GM12878 (cell line): ENCODE measurements around the gene GPR31. TPM values are rescaled to one million over a fixed set of nuclear protein-coding genes. Genes with fewer than 3 reads are reported as not detected.

Experiments used
- ATAC-seq: fragments of 200-7000 bp; cut with Tn5 transposase; 3 replicates; pipeline ENCODE4 v1.9.1; 2020; ENCODE audit warnings: mild to moderate bottlenecking, moderate library complexity
- BruUV-seq: library from RNA; stranded (reverse); fragments of 400-500 nt; replicated peaks from 2 replicates; lab custom pipeline; 2021; lab: Mats Ljungman, UMichigan
- CTCF ChIA-PET: fragments of 300-600 bp; sonication (Branson Sonifier 250); formaldehyde crosslinking; extraction: SDS; loops from one replicate; lab custom pipeline; 2021; ENCODE audit warnings: inconsistent platforms; lab: Yijun Ruan, JAX
- POLR2A ChIA-PET: fragments of 350-600 bp; formaldehyde crosslinking; extraction: SDS; loops from one replicate; lab custom pipeline; 2021; ENCODE audit warnings: inconsistent platforms; lab: Charles Lee
- RAD21 ChIA-PET: fragments of 300-600 bp; sonication (Branson Sonifier 250); formaldehyde crosslinking; loops from one replicate; lab custom pipeline; 2023; ENCODE audit warnings: antibody characterized with exemption; ENCODE audit not compliant: unreplicated experiment; lab: Charles Lee
- SMC1A ChIA-PET: fragments of 300-600 bp; sonication (Branson Sonifier 250); formaldehyde crosslinking; loops from one replicate; lab custom pipeline; 2023; ENCODE audit not compliant: unreplicated experiment, uncharacterized antibody; lab: Charles Lee
- DNase-seq: peaks from one replicate; pipeline ENCODE4 v3.0.0-alpha.2; 2011; ENCODE audit warnings: low read depth, low spot score
- FAIRE-seq: peaks from 3 replicates; lab custom pipeline; 2011; peaks lifted over from hg19 to GRCh38; lab: Jason Lieb, UNC
- H2AFZ ChIP-seq: 2 replicates; pipeline ENCODE4 v1.6.0; 2011; ENCODE audit warnings: low read depth, low read length, control low read depth; ENCODE audit not compliant: control insufficient read depth
- H3K27ac ChIP-seq: 2 replicates; pipeline ENCODE4 v1.5.1; 2011; ENCODE audit warnings: control low read depth; ENCODE audit not compliant: control insufficient read depth, insufficient read depth
- H3K27me3 ChIP-seq, 2 experiments: replicated peaks in 1 of 2; 2 replicates each; pipeline versions ENCODE4 v1.6.0 to v1.6.1; 2011; ENCODE audit warnings: low read length in 1 of 2; ENCODE audit not compliant: control insufficient read depth in 2 of 2, insufficient read depth in 2 of 2
- H3K36me3 ChIP-seq, 2 experiments: 2 replicates each; pipeline ENCODE4 v1.5.1; 2011; ENCODE audit warnings: low read length in 1 of 2; ENCODE audit not compliant: control insufficient read depth in 2 of 2, insufficient read depth in 2 of 2
- H3K4me1 ChIP-seq: 2 replicates; pipeline ENCODE4 v1.6.1; 2011; ENCODE audit warnings: mild to moderate bottlenecking, low read length, moderate library complexity, mixed read lengths; ENCODE audit not compliant: control insufficient read depth, insufficient read depth
- H3K4me2 ChIP-seq: 2 replicates; pipeline ENCODE4 v1.6.0; 2011; ENCODE audit warnings: control low read depth; ENCODE audit not compliant: control insufficient read depth, insufficient read depth
- H3K4me3 ChIP-seq: fragments of 200-600 bp; sonication (generic); 2 replicates; pipeline ENCODE4 v1.5.1; 2016
- H3K79me2 ChIP-seq: 2 replicates; pipeline ENCODE4 v1.6.0; 2011; ENCODE audit warnings: low read length; ENCODE audit not compliant: control insufficient read depth, insufficient read depth
- H3K9ac ChIP-seq: 2 replicates; pipeline ENCODE4 v1.8.0; 2011; ENCODE audit warnings: low read length, control low read depth, mixed read lengths; ENCODE audit not compliant: control insufficient read depth, insufficient read depth
- H3K9me3 ChIP-seq: replicated peaks from 3 replicates; pipeline ENCODE4 v1.5.1; 2011; ENCODE audit warnings: mild to moderate bottlenecking, low read length; ENCODE audit not compliant: control insufficient read depth, insufficient read depth
- H4K20me1 ChIP-seq: 2 replicates; pipeline ENCODE4 v1.6.0; 2011; ENCODE audit not compliant: control insufficient read depth, insufficient read depth
- CHD2 ChIP-seq: IDR thresholded peaks from 2 replicates; pipeline ENCODE4 v1.6.1; 2011; ENCODE audit warnings: low read depth, low read length, improper control_type of control experiment, borderline replicate concordance
- CTCF ChIP-seq, 3 experiments: IDR thresholded peaks in 2 of 3; conservative IDR thresholded peaks in 1 of 3; 2 replicates each; pipeline ENCODE4 v1.5.1; 2011; ENCODE audit warnings: low read depth in 3 of 3, low read length in 3 of 3, mild to moderate bottlenecking in 3 of 3, control low read depth in 2 of 3, moderate library complexity in 2 of 3, inconsistent platforms in 1 of 3, mixed read lengths in 1 of 3; ENCODE audit not compliant: control insufficient read depth in 2 of 3, insufficient read depth in 1 of 3; ENCODE audit errors: extremely low read depth in 1 of 3
- DPF2 ChIP-seq: fragments of 450-650 bp; IDR thresholded peaks from 2 replicates; pipeline ENCODE4 v1.6.1; 2017; ENCODE audit warnings: mild to moderate bottlenecking
- EP300 ChIP-seq, 2 experiments: fragments of 150-350 bp in 1 of 2; IDR thresholded peaks; 2 replicates each; pipeline ENCODE4 v1.6.1; 2011 to 2012; ENCODE audit warnings: low read depth in 2 of 2, low read length in 2 of 2, borderline replicate concordance in 1 of 2, improper control_type of control experiment in 1 of 2, inconsistent platforms in 1 of 2; ENCODE audit not compliant: control insufficient read depth in 1 of 2
- IKZF1 ChIP-seq: fragments of 450-650 bp; conservative IDR thresholded peaks from 2 replicates; pipeline ENCODE4 v1.6.1; 2017; ENCODE audit warnings: antibody characterized with exemption, mild to moderate bottlenecking
- KAT2A ChIP-seq: conservative IDR thresholded peaks from 2 replicates; pipeline ENCODE4 v1.6.1; 2011; ENCODE audit warnings: low read depth, low read length; ENCODE audit not compliant: control insufficient read depth
- MYB ChIP-seq: fragments of 150-350 bp; IDR thresholded peaks from 2 replicates; pipeline ENCODE4 v1.6.1; 2014; ENCODE audit warnings: mild to moderate bottlenecking, low read depth, low read length, borderline replicate concordance
- NFIC ChIP-seq: IDR thresholded peaks from 2 replicates; pipeline ENCODE4 v1.6.1; 2012; ENCODE audit warnings: low read depth, mild to moderate bottlenecking, inconsistent platforms, low read length, moderate library complexity
- PAX5 ChIP-seq: IDR thresholded peaks from 2 replicates; pipeline ENCODE4 v1.6.1; 2011; ENCODE audit warnings: low read depth, low read length, borderline replicate concordance
- RELA ChIP-seq: fragments of 450-650 bp; IDR thresholded peaks from 2 replicates; pipeline ENCODE4 v1.8.0; 2014; ENCODE audit warnings: borderline replicate concordance; ENCODE audit not compliant: partially characterized antibody
- STAT1 ChIP-seq: fragments of 450-650 bp; conservative IDR thresholded peaks from 2 replicates; pipeline ENCODE4 v1.6.1; 2014; ENCODE audit warnings: antibody characterized with exemption, mild to moderate bottlenecking
- ZBTB33 ChIP-seq: fragments of 450-650 bp; IDR thresholded peaks from 2 replicates; pipeline ENCODE4 v1.6.1; 2017; ENCODE audit warnings: mild to moderate bottlenecking
- ZBTB4 ChIP-seq: fragments of 450-650 bp; formaldehyde crosslinking; IDR thresholded peaks from 2 replicates; pipeline ENCODE4 v1.4.0; 2022; ENCODE audit warnings: mild to moderate bottlenecking, moderate library complexity
- ZNF384 ChIP-seq: IDR thresholded peaks from 2 replicates; pipeline ENCODE4 v1.6.1; 2012; ENCODE audit warnings: low read depth, mild to moderate bottlenecking, low read length, improper control_type of control experiment, borderline replicate concordance
- WGBS: methylation state at CpG from one replicate; pipeline ENCODE4 v1.1.6; 2016; ENCODE audit warnings: low lambda C conversion rate; ENCODE audit not compliant: insufficient replicate concordance, insufficient coverage; ENCODE audit errors: missing lambda C conversion rate; 5-methylcytosine and 5-hydroxymethylcytosine counted together
- in situ Hi-C: fragments of 300-500 bp; cut with MboI; formaldehyde crosslinking; loops from 9 replicates; pipeline ENCODE4 v1.14.3; 2018; ENCODE audit warnings: mixed read lengths
- intact Hi-C: fragments of 100-400 bp; cut with micrococcal nuclease; formaldehyde crosslinking; loops from one replicate; pipeline ENCODE4 v1.14.2; 2022; ENCODE audit not compliant: unreplicated experiment
- polyA plus RNA-seq, 11 experiments: library from polyadenylated mRNA; depleted of rRNA in 4 of 11; unstranded in 6 of 11; stranded (reverse) in 5 of 11; fragments of >200 nt; fragmentation: Nextera tagmentation in 4 of 11; fragmentation: Illumina TruSeq in 1 of 11; extraction: Ambion mirVana in 4 of 11; extraction: Trizol in 1 of 11; gene quantifications; 1 replicate in 1 of 11; 2 replicates in 10 of 11; pipeline versions ENCODE4 v1.2.1 to v1.2.3, GENCODE V29; 2011 to 2016; ENCODE audit warnings: inconsistent platforms in 2 of 11, missing spikeins in 2 of 11, low read depth in 1 of 11
- total RNA-seq, 4 experiments: library from RNA; depleted of rRNA in 3 of 4; stranded (reverse); fragments of >200 nt in 3 of 4; fragmentation: Illumina TruSeq in 1 of 4; extraction: Trizol in 1 of 4; gene quantifications; 2 replicates each; pipeline versions ENCODE4 v1.2.1 to v1.2.3, GENCODE V29; 2013 to 2021

Gene GPR31
- total and polyA plus RNA-seq, 10 of the 15 experiments (the other 5 are each of a cell fraction or from before 2014, with no cell fraction given): not detected

- H2AFZ ChIP-seq: no peak overlapping the region
Observed at GRCh38 chr6:167157414-167157813, 366 bp downstream of the GPR31 start.

More at GRCh38 chr6:167157414-167157813, 366 bp downstream of the GPR31 start:
- FAIRE-seq (no peak), DNase-seq (no peak), ATAC-seq (no peak)
- H3K27ac ChIP-seq: no peak overlapping the region
- ChIA-PET CTCF (no interaction called here), SMC1A (interaction anchor here (1.3 kb wide), 1 partner anchor 327 kb away, joined by 3 read pairs; no protein-coding TSS in a partner anchor), RAD21 (no interaction called here), POLR2A (no interaction called here)
- H3K9me3 ChIP-seq: no peaks in the 10 kb centered on the region
- intact Hi-C loops (loop anchor here (10.0 kb wide), 1 partner anchor 813 kb away; the partner anchor contains the start of gene SFT2D1), in situ Hi-C loops (no loop called here)
- 69% methylated on average over 19 of the region's 19 CpGs for WGBS
- peaks cover 15% of the 10 kb centered on the region for H3K4me1 ChIP-seq
- no peaks in the 10 kb centered on the region for H3K79me2 ChIP-seq
- no peak overlapping the region for H3K9ac ChIP-seq
- H3K36me3 ChIP-seq: no peaks in the 10 kb centered on the region
- BruUV-seq: no TSS peak
- TF ChIP-seq ZBTB4 (CRISPR knock-in tag) (no peak), PAX5 (no peak), EP300 (IDR thresholded peaks at IDR 0.05; ENCODE audit: borderline replicate concordance in 1 of 2, control insufficient read depth in 1 of 2, low read depth in 2 of 2, low read length in 2 of 2) (no peak), CTCF (IDR thresholded peaks at IDR 0.05 in 2 of 3, conservative IDR thresholded peaks at IDR 0.05 in 1 of 3; ENCODE audit: control insufficient read depth in 2 of 3, extremely low read depth in 1 of 3, insufficient read depth in 1 of 3, low read depth in 3 of 3, low read length in 3 of 3) (no peak), STAT1 (no peak), KAT2A (no peak), ZBTB33 (no peak), DPF2 (no peak), RELA (no peak), IKZF1 (no peak), MYB (no peak), CHD2 (no peak), ZNF384 (no peak), NFIC (no peak)
- no peak overlapping the region for H3K4me2 ChIP-seq
- H3K27me3 ChIP-seq: no peaks in the 10 kb centered on the region; a peak in 1 of 4 replicates
- no peak overlapping the region for H3K4me3 ChIP-seq
- H4K20me1 ChIP-seq: no peaks in the 10 kb centered on the region
